SKM-1 treated with dmso at 0.1 percent for 144 hours (cell line): ENCODE results near the gene COL5A1.

ENCODE experiments used
- DNase-seq: peaks from one replicate; lab custom pipeline; 2025; ENCODE audit not compliant: unreplicated experiment; lab: John Stamatoyannopoulos, UW

Gene COL5A1

DNA sequence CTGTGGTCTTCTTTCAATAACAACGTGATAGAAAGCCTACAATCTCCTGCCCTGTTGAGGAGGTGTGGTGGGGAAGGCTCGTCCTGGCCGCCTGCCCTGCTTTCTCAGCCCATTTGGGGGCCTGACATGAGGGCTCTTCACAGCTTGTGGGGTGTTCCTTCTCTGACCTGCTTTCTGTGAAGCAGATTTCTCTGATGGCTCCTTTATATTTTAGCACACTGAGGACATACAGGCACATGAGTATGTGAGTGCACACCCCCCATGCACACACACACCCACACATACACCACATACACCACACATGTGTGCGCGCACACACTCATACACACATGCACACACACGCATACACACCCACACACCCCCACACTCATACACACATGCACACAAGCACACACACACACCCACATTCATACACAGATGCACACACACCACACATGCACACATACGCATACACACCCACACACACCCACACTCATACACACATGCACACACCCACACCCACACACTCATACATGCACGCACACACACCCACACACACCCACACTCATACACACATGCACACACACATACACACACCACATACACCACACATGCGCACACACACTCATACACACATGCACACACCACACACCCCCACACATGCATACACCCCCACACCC, 117.5 kb downstream of the COL5A1 start:
- DNase-seq, result no peak

DNA sequence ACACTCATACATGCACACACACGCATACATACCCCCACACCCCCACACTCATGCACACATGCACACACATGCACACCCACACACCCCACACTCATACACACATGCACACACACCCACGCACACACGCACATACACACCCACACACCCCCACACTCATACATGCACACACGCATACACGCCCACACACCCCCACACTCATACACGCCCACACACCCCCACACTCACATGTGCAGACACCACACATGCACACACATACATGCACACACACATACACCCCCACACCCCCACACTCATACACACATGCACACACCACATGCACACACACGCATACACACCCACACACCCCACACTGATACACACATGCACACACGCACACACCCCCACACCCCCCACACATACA, 118.3 kb downstream of the COL5A1 start:
- DNase-seq, result no peak

DNA sequence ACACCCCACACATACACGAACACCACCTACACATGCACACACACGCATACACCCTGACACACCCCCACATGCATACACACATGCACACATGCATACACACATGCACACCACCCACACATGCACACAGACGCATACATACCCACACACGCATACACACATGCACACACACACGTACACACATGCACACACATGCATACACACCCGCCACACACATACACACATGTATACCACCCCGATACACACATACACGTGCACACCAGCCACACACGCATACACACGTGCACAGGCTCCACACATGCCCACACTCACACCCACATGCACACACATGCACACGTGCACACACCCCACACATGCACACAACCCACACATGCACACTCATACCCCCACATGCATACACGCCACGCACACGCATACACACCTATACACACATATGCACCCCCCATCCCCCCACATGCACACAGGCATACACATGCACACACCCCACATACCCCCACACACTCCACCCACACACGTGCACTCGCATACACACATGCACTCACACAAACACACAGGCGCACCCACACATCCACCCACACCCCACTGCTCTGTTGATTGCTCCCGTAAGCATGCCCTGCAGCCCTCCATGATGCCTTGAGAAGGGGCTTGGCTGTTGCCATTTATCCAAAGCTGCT, 119.3 kb downstream of the COL5A1 start:
- DNase-seq, result no peak

DNA sequence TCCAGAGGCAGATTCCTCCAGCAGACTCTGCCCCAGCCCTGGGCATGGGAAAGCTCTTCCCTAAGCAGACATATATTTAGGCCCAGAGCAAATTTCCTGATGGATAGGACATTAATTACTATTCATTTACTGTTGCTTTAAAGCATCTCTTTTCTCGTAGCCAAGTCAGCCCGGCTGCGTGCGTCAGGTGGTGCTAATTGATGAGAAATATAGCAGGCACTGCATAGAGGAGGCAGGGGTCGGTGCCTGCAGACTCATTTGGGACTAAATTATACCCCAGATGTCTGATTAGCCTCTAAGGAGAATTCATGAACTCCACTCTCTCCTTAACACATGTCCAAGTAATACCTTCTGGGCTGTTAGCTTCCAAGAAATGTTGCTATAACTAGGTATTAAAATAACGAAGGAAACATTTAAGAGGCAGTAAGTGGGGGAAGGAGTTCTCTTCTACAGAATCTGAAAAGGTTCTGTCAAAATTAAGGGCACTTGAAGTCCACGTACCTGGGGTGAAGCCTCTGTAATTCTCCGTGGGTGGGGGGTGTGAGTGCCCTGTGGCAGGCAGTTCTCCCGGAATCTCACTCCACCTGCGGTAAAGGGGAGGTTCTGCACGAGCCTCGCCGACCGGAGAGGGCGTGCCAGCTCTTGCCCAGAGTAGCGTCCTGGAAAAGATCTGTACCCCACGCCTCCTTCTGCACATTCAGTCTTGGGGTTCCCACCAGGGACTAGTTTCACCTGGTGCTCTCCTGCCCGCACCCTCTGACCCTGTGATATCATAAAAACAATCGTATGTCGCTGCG, 123.1 kb downstream of the COL5A1 start:
- DNase-seq, result no peak

DNA sequence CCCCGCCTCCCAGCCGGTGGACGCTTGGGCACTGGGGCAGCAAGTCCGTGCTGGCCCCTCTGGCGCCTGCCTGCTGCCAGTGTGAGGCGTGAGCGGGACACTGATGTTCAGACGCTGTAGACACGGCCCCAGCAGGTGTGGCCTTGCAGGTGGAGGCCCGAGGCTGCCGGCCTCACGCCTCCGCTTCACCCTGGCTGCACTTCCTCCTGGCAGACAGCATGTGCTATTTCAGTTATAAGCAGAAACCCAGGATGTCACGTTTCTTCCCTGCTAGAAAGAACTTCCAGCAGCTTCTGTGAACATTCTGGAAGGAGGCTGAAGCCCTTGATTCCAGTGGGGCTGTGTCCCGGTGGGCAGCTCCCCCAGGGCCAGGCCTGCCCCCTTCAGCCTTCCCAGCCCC, 124.2 kb downstream of the COL5A1 start:
- no peak for DNase-seq

DNA sequence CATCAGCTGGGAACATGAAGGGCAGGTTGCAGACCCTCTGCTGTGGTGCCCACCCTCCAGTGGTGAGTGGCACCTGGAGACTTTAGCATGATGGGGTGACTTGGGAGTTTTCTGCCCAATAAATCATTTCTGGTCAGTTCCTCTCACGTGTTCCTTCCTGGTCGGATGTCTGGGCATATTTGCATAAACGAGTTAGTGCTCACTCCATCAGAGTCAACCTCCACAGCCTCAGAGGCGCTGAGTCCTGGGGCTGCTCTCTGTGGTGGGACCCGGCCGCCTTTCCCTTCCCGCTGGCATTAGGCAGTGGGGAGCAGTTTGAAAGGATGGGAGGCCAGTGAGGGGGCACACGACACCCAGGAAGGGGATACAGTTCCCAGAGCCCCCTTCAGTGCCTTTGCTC, 125.0 kb downstream of the COL5A1 start:
- DNase-seq, result no peak

DNA sequence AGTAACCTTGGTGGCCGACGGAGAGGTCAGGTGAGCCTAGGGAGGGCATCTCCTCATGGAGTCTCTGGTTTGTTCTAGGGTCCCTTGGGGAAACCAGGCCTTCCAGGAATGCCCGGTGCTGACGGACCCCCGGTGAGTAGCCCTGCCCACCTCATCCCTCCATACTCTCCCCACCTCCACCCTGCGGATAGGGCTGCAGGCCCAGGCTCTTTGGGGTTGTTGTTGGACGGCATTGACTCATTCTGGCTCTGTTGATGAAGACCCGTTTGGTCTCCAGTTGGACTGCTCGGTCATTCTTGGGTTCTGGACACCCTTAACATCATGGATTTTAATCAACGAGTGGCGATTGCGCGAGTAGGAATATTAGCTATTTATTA, 126.7 kb downstream of the COL5A1 start:
- DNase-seq, result no peak

DNA sequence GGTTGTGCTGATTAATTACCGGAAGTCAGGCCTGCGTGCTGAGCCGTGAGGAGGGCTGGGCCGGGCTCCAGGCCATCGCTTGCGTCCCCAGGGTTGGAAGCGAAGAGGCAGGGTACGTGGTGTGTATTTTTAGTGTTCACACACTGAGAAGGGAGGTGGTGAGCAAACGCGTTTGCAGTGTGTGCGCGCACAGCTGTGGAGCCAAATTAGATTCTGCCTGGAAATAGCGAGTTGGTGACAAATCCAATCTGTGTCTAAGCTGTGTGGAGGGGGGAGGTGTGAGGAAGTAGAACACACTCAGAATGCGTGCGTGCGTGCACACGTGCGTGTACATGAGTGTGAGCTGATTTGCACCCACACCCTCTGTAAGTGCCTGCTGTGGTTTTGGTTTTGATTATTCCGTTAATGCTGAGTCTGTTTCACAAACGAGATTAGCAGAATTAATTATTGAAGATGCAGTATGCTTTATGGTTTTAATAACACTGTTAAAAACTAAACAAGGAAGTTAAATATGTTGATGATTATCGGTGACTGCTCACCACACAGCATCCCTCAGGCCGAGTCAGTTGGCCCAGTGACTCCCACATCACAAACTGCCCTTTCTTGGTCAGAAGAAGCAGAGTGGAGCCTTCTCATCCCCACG, 127.2 kb downstream of the COL5A1 start:
- no peak for DNase-seq

DNA sequence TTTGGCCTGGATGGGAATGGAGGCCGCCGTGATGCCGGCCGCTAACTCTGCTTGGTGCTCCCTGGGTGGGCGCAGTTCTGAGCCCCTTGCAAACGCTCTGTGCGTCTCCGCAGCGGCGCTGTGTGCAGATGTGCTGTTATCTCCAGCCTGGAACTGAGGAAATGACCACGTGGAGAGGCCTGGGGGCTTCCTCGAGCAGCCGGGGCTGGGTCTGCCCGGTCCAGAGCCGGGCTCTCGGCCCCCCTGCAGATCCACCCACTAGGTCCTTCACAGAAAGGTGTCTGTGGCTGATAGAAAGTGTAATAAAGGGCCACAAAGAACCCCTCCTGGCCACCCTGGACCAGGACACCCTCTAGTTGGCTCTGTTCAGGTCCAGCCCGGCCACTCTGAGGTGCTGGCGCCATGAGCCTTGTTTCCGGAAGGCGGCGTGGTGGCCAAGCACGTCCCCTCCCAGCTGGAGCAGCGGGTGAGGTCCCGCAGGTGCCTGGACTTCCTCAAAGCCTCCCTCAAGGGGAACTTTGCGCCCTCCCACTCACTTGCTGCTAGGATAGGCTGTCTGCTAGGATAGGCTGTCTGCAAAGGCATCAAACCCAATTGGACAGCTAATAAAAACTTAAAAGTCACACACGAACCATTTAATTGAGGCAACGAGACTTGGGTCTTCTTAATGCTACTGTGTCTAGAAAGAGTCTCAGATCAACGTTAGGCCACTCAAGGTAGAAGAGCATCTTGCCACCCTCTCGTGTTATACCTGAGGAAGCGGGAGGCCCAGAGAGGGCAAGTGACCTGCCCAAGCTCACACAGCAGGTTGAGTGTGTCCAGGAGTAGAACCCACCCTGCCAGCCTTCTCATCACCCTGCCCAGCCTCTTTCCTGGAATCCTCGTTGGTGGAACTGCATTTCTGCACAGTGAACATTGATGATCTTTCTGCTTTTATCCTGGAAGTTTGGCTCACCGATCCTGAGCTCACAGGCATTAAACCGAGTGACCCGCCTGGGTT, 129.7 kb downstream of the COL5A1 start:
- no peak for DNase-seq

DNA sequence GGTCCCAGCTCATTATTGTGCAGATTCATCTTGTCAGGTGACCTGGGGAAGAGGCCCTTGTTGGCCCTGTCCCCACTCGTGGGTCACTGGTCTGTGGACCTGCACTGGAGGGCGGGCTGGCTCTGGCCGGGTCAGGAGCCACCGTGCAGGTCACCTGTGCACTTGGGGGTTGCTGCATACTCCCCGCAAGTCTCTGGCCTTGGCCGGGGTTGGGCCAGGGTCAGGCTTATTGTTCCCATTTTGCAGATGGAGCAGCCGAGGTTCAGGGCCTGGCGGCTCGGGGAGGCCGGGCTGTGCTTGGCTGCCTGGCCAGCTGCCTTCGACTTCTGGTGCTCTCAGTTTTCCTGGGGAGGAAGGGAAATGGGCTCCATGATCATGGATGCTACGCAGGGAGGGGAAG, 130.7 kb downstream of the COL5A1 start:
- no peak for DNase-seq

DNA sequence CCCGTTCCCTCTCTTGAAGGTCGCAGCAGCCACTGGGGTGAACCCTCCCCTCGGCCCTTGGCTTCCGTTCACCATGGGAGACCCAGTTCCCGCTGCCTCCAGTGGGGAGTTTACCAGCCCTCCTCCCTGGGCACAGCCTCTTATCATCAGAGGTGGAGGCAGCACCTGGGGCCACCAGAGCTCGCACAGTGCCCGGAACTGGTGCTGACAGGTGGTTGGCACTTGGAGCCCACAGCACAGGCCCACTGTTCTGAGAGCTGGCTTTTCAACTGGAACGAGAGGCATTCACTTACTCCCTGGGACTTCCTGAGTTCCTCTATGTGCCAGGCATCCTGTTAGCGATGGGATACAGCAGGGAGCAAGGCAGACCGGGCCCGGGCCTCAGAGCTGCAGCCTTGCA, 132.2 kb downstream of the COL5A1 start:
- DNase-seq, result no peak

DNA sequence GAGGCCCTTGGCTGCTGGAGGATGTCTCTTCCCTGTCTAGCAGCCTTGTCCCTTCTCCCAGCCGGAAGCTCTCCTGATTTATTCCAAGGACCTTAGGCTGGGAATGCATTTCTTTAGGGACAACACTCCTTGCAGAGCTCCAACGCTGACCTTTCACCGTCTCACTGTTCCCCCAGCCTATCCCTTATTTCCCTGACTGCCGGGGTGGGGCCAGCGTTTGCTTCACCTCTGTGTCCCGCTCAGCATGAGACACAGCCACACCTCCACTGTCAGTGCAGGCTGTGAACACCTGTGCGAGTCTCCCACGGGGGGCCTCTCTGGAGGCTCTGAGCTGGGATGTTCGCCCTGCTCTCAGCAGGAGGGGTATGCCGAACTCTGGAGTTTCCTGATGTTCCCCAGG, 132.8 kb downstream of the COL5A1 start:
- DNase-seq, result no peak

DNA sequence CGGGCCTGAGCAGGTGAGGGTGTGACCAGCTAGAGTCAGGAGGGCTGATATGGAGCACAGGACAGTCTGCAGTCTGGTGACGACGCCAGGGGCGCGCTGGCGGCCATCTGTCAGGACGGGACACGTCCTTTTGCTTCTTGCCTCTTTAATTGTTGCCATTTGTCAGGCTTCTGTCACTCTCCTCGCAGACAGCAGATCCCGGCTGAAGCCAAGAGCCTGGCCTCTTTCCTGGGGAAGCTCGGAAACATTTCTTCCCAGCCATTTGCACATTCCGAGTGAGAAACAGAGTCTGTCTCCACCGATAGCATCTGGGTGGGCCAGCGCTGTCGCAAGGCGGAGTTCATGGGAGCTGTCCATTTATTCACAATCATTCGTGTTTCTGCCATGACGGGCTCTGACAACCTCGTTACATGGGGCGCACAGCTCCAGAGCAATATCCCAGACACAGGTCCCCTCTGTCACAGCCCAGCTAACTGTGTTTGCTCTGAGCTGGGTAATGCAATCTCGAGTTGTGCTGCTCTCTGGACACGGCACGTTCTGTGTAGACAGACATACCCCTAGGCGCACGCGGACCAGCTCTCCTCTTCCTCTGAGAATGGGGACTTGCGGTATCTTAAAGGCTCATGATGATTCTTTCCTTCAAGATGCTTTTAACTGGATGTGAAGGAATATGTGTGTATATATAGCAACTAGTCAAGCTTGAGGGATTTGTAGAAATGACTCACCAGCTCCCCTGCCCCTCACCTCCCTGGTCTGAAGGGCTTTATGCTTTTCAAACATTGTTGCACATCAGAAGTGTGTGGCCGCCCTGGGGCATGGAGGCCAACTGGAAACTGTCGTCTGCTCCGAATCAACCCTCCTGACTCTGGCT, 133.7 kb downstream of the COL5A1 start:
- DNase-seq, result no peak

DNA sequence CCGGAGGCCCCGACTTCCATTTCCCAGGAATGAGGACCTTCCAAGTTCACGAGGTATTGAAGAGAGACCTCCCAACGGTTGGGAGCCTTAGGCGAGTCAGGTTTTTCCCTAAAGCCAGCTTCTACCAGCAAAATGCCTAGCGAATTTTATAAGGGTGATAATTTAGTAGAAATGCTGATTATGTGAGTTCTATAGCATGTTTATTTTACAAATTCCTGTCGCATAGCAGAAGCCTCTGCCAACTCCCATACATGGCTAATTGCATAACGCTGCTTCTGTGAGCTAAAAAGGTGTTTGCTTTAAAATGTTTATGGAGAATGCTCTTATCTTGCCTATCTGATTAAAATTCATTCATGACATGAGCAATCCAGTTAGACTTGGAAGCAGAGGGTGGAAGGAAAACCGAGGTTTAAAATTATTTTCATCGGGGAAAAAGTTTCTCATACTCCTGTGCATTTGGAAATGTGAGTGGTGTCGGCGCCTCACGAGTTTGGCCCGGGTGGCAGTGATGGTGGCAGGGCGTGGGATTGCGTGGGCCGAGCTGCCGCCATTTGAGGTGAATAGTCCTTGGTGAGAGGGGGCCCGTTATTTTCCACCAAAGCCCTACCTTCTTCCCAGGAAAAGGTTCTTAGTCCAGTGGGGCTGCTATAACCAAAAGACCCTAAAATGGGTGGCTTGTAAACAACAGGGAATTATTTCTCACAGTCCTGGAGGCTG, 134.6 kb downstream of the COL5A1 start:
- DNase-seq, result no peak

DNA sequence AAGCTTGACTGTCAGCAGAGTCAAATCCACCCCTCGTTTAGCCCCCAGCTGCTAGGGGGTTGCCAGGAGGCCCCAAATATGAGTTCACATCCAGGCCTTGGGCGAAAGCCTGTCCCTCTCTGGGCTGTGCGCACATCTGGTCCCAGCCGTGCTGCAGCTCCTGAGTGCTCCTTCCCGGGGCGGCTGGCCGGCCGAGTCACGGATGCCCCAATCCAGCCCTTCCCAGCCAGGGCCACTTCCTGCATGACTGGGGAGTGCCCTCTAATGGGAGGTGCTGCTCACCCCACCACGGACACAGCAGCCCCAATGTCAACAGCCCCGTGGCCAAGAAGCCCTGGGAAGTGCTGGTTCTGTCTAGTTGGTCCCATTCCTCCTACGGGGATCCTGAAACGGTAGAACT, 135.6 kb downstream of the COL5A1 start:
- no peak for DNase-seq

DNA sequence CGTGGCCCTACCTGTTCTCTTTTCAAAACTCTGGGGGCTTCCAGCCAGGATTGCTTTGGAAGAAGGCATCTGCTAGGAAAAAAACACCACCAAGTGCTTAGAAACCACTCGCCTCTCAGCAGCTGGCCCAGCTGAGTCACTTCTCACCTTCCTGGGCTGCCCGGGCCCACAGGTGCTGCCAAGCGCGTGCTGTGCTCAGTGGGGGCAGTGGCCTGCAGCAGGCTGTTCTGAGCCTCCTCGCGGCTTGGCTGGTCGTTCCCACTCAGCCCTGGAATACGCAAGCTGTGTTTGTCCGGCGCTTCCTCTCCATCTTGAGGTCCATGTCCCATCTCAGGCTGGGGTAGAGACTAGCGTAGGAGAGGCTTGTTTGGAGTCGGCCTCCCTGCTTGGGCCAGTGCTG, 136.6 kb downstream of the COL5A1 start:
- DNase-seq, result no peak

DNA sequence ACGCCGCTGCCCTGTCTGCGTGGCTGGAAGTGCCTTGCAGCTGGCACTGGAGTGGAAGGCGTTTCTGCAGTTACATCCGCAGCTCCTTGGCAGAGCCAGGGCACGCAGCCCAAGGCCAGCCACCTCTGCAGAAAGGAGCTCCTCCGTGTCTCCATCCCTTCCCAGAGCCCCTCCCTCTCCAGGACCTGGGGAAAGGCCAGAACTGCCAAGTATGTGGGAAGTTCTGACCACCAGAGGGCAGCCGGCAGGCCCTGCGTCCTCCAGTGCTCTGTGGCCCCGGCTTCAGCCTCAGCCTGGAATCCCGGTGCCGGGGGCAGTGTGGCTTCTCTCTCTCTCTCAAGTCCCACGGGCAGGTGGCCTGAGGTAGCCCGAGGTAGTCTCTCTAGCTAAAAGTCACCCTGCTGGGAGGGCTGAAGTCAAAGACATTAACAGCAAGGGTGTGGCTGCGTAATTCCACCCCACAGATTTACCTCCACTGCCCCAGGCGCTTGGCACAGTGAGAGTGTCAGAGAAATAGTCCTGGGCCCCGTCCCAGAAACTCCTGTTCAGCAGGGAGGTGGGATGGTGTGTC, 137.3 kb downstream of the COL5A1 start:
- peak; percentile 25 for DNase-seq

DNA sequence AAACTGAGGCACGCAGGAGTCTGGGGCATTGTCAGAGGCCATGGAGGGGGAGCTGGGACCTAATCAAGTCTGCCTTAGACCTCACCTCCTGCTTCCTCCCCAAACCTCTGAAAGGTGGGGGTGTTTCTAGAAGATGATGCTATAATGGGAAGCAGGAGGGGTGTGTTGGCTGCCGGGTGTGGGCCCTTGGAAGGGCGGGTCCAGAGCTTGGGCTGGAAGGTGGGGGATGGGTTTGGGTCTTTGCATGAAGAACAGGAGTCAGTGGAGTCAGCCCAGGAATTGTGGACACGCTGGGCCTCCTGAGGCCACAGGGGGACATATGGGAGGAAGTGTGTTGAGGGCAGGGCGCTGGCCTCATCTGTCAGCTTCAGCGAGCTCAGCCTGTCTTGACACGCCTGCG, 138.0 kb downstream of the COL5A1 start:
- DNase-seq, result no peak
